Right renal pelvis (tissue), 4 donors: ENCODE data around the gene UPF1. TPM values are rescaled to one million over a fixed set of nuclear protein-coding genes. Genes with fewer than 3 reads are reported as not detected.

ENCODE experiments used
- DNase-seq, 4 donors: peaks; one replicate each; pipeline ENCODE4 v3.0.0-alpha.2; 2013; ENCODE audit warnings: low read depth in 4 of 4, low spot score in 3 of 4, missing footprints in 1 of 4
- polyA plus RNA-seq, 4 donors: library from polyadenylated mRNA; unstranded; fragments of 120-200 nt; gene quantifications; one replicate each; pipeline ENCODE4 v1.2.1, GENCODE V29; 2013; ENCODE audit not compliant: insufficient read length in 4 of 4

Gene UPF1
- polyA plus RNA-seq, 4 donors = 50.6 to 70.8 (median 52.5) TPM

GRCh38 chr19:18833849-18834643 lies 2.3 kb downstream of the UPF1 start:
- no peak for DNase-seq

- no peak for DNase-seq
Observed at GRCh38 chr19:18834644-18834984, 2.9 kb downstream of the UPF1 start.

GRCh38 chr19:18839465-18840287 lies 7.9 kb downstream of the UPF1 start:
- DNase-seq = no peak

GRCh38 chr19:18840288-18841267 lies 8.8 kb downstream of the UPF1 start:
- no peak for DNase-seq

DNA sequence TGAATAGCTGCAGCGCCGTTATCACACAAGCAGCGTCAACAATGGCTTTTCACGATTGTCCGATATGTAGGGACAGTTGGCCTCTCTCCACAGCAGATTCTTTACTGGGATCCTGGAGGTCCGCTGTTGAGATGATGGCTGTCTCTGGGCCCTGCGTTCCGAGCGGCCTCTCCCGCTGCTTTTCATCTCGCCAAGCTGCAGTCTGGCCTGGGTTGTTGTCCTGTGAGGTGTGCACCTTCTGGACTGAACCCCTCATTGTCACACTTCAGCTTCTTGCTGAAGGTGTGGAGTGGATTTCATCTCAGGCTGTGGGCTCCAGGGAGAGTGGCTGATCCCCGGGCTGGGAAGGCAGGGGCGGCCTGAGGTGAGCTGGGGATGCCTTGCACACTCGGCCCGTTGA lies 9.6 kb downstream of the UPF1 start:
- DNase-seq = no peak

DNA sequence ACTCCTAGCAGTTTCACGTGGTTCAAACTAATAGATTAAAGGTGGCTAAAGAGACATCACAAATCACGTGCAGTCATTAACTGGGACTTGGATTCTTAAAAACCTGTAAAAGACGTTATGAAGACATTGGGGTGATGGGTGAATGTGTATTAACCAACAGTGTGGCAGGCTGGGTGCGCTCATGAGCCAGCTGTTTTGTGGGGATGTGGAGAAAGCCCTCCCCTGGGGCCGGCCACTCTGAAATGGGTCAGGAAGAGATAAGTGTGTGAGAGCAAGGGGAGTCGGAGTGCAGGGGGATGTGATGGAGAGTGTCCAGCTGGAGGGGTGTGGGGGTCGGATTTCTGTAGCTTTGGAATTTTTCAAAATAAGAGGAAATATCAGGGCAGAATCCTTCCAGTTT lies 10.4 kb downstream of the UPF1 start:
- no peak for DNase-seq

DNA sequence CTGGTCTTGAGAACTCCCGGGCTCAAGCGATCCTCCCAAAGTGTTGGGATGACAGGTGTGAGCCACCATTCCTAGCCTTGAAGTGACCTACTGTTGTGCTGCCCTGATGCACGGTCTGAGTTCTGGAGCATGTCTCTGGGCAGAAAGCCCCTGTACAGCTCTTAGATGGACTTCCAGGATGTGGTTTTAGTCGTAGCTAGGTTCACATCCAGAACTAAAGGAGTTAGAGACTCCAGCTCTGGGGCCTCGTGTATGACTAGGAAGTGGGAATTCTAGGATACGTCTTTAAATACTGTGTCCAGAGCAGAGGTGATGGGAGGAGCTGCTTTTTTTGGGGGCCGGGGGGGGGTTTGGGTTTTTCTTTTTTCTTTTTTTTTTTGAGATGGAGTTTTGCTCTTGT lies 12.2 kb downstream of the UPF1 start:
- DNase-seq = no peak

GRCh38 chr19:18844806-18845329 lies 13.1 kb downstream of the UPF1 start:
- no peak for DNase-seq

- no peak for DNase-seq
Observed at GRCh38 chr19:18845961-18846360, 14.2 kb downstream of the UPF1 start.

GRCh38 chr19:18846862-18847548 lies 15.2 kb downstream of the UPF1 start:
- DNase-seq = peak in 2 of 4 donors; percentile 61 to 69

GRCh38 chr19:18847549-18848463 lies 16.0 kb downstream of the UPF1 start:
- DNase-seq = no peak

DNA sequence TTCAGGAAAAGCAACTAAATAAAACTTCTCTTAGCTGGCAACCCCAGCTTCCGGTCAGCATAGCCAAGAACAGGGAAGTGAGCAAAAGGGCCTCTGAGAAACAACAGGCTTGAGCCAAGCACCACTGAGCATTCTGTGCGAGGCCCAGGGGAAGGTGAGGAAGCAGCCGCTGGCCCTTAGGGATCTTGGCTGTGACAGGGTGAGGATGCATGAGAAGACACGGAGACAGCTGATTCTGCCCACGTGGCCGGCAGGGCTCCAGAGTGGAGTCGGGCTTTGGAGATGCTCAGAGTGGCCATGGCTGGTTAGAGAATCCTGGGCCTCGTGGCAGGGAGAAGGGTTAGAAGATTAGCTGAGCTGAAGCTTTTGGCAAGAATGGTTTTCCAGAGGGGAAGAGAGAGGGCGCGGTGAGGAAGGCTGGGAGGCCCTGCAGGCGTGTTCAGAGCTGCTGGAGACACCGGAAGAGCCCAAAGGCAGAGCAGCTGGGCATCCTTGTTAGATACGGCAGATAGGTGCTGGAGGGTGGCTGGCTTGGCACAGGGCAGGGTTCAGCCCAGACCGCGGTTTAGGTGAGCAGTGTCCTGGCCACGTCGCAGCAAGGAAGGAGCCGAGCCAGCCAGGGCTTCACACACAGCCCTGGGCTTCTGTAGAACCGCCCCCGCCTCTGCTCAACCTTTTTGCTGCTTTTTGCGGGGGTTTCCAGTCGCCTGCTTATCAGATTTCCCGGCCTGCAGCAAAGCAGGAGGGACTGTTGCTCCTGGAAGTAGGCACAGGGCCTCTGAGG lies 17.3 kb downstream of the UPF1 start:
- no peak for DNase-seq

DNA sequence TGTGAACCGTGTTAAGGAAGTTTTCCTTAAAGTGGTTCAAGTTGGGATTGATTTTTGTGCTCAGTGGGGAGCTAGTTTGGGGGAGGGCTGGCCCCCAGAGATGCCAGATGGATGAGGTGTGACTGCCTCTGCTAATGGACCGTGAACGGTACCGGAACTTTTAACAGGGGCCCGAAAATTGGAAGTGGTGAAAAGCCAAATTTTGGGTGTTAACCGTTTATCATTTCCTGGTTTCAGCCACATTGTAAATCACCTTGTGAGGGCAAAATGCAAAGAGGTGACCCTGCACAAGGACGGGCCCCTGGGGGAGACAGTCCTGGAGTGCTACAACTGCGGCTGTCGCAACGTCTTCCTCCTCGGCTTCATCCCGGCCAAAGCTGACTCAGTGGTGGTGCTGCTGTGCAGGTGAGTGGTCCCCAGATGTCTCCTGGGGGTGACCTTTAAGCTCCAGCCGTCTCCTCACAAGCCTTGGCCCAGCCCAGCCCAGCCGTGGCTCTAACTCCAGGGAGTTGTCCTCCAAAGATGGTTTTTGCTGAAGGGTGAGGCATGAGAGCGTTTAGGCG lies 18.2 kb downstream of the UPF1 start:
- DNase-seq = no peak

GRCh38 chr19:18850471-18851375 lies 19.0 kb downstream of the UPF1 start:
- DNase-seq = no peak

DNA sequence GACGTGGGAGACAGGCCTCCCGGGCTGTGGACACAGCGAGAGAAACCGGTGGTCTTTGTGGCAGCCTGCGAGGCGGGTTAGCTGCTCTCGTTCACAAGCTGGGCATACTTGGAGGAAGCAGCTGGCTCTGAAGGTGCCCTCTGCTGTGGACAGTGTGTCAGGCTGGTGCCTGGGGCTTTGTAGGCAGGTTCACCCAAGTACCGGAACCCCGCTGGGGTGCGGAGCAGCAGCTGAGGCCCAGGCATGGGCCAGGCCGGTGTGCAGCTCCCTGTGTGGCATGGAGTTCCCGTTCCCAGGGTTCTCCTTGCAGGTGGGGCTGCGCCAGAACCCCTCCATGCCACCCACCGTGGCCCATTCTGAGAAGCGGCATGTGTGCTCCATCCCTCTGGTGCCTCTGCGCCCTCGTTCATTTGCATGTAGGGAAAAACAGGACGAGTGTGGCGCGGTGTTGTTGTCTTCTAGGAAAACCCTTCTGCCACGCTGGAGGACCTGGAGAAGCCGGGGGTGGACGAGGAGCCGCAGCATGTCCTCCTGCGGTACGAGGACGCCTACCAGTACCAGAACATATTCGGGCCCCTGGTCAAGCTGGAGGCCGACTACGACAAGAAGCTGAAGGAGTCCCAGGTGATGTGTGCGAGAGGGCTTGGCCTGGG lies 20.0 kb downstream of the UPF1 start:
- no peak for DNase-seq

DNA sequence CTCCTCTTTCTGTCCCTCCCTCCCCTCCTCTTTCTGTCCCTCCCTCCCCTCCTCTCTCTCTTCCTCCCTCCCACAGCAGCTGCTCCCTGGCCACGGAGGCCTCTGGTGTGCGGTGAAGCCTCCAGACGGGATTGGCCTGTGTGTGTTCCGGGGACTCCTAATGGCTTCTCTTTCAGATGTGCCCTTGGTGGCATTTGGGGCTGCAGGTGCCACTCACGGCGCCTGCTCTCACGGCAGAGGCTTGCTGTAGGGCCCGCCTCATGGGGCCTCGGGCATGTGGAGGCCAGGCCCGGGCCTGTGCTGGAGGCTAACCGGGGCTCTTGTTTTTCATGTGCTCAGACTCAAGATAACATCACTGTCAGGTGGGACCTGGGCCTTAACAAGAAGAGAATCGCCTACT lies 20.9 kb downstream of the UPF1 start:
- no peak for DNase-seq
